Right cardiac atrium (tissue), 5 donors: Measurements from ENCODE around the gene PTP4A2. TPM values are rescaled to one million over a fixed set of nuclear protein-coding genes. Genes with fewer than 3 reads are reported as not detected.
A peak's percentile ranks its signal among the peaks of the same experiment; 100 is the strongest.
"Not testable (repeated sequence)": the region's sequence is repeated elsewhere in the genome, so short reads cannot be mapped to it uniquely, and the experiment has no call there.

Experiments used
- ATAC-seq, 2 donors: fragments of 200-7000 bp; cut with Tn5 transposase; one replicate each; pipeline versions ENCODE4 v1.8.0 to v1.9.1; 2020; ENCODE audit warnings: moderate library complexity in 2 of 2, mild to moderate bottlenecking in 1 of 2
- DNase-seq, 3 donors: peaks; one replicate each; pipeline ENCODE4 v3.0.0-alpha.2; 2020
- H3K27ac ChIP-seq: one replicate; pipeline ENCODE4 v1.5.1; 2013; ENCODE audit warnings: mild to moderate bottlenecking, low read length, control low read depth, moderate library complexity
- H3K27me3 ChIP-seq: one replicate; pipeline ENCODE4 v1.6.1; 2013; ENCODE audit not compliant: control insufficient read depth, insufficient read depth
- H3K4me1 ChIP-seq: one replicate; pipeline ENCODE4 v1.6.1; 2013; ENCODE audit warnings: low read length; ENCODE audit not compliant: control insufficient read depth, insufficient read depth
- H3K4me3 ChIP-seq: one replicate; pipeline ENCODE4 v1.5.1; 2013; ENCODE audit warnings: low read length, control low read depth
- H3K9me3 ChIP-seq: one replicate; pipeline ENCODE4 v1.6.1; 2013; ENCODE audit warnings: low read length; ENCODE audit not compliant: control insufficient read depth
- WGBS: extraction: QIAGEN DNeasy Blood & Tissue Kit; methylation state at CpG from one replicate; pipeline ENCODE4 v1.1.7; 2013; 5-methylcytosine and 5-hydroxymethylcytosine counted together
- intact Hi-C, 4 donors: fragments of 100-400 bp; cut with DNase I; formaldehyde crosslinking; loops; one replicate each; pipeline versions ENCODE4 v1.11.0 to v1.14.0; 2022 to 2023
- polyA plus RNA-seq: library from polyadenylated mRNA; stranded (reverse); fragments of 200-250 nt; gene quantifications from one replicate; pipeline ENCODE4 v1.2.3, GENCODE V29; 2013
- total RNA-seq, 4 donors: library from RNA; stranded (reverse); fragmentation: NEBNext Ultra II Directional; extraction: Animal tissue kit (Norgen Biotek cat#: 25700); gene quantifications; one replicate each; pipeline ENCODE4 v1.2.1, GENCODE V29; 2021
- donor health status: healthy with polysubstance abuse.
- donor health status: DM: no; HTN: yes; CAD: no.
- donor health status: DM: no; HTN: no; CAD: no.
- donor health status: DM: no; HTN: yes; CAD: no; lungs with severe emphysema.
- donor health status: DM: yes; HTN: yes; CAD: no.

Gene PTP4A2
- total and polyA plus RNA-seq, 5 donors: 158 to 558 (median 415) TPM

DNA sequence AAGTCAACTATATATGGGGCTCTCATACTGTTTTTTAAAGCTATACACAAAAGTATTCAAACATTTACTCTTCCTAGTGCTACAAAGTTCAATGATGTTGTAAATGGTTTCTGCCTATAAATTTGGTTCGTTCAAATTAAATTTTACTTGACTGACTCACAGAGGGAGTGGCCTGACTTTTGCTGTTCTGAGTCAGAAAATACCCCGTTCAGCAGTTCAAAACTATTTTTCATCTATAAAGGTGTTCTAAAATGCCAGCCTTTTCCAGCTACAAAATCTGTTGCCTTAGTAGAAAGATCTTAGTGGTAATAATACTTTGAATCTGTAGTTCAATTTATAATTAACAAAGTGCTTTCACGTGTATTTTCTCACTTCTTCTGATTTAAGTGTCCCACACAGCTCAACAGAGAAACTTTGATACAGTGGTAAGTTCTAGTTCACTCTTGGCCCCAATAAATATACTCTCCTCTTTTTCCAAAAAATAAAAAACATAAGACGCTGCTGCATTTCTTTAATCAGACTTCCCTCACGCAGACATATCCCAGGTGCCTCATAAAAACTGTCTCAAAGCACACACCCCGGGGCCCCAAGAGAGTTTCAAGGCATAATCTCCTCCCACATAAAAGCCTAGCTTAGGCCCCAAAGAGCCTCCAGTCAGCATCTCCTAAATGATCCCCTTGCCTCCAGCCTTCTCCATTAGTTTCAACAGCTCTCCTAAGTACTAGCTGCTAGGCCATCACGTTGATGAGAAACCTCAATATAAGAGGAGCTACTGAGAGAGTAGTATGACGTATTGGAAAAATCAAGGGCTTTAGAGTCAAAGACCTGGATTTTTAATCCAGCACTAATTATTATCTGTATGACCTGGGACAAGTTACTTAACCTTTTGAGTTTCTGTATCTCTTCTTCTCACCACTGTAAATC lies 3.2 kb downstream of the PTP4A2 start:
- DNase-seq: no peak
- intact Hi-C loops: no loop called here
- Histone ChIP-seq H3K27me3 (no peaks in the 10 kb centered on the region), H3K9me3 (no peaks in the 10 kb centered on the region), H3K4me3 (peak overlapping the region; percentile 33), H3K4me1 (peaks cover 12% of the 10 kb centered on the region), H3K27ac (peak overlapping the region; percentile 74)
- ATAC-seq: no peak
- 21% methylated on average over 8 of the region's 8 CpGs for WGBS

DNA sequence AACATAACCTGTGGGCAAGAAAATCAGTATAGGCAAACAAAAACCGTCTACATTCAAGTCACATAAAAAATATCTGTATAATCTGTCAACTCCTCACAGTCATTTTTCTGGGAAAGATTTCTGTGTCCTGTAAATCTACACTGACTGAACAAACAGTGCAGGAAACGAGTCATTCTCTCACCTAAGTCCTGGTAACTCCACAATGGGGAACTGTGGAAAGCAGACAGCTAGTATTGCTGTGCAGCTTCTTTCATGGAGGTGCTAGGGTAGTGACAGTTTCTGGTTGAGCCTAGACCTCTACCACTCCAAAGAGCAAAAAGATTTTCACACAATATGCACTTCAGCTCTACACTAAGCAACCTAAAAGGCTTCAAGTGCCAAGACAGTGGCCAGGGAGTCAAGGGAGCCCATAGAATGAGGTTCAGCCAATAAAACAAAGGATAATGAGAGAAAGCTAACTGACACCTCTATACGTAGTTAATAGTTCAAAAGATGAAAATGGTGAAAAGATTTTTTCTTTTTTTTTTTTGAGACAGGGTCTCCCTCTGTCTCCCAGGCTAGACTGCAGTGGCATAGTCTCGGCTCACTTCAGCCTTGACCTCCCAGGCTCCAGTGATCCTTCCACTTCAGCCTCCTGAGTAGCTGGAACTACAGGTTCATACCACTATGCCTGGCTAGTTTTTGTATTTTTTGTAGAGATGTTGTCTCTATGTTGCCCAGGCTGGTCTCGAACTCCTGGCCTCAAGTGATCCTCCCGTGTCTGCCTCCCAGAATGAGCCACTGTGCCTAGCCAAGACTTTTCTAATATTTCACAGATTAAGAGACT lies 5.5 kb downstream of the PTP4A2 start:
- Histone ChIP-seq H3K27me3 (no peaks in the 10 kb centered on the region), H3K27ac (peak overlapping the region; percentile 81), H3K9me3 (no peaks in the 10 kb centered on the region), H3K4me3 (no peak overlapping the region), H3K4me1 (peaks cover 10% of the 10 kb centered on the region)
- ATAC-seq (peak in 1 of 2 donors; percentile 28), DNase-seq (no peak)
- intact Hi-C loops: no loop called here
- 53% methylated on average over 6 of the region's 6 CpGs for WGBS

DNA sequence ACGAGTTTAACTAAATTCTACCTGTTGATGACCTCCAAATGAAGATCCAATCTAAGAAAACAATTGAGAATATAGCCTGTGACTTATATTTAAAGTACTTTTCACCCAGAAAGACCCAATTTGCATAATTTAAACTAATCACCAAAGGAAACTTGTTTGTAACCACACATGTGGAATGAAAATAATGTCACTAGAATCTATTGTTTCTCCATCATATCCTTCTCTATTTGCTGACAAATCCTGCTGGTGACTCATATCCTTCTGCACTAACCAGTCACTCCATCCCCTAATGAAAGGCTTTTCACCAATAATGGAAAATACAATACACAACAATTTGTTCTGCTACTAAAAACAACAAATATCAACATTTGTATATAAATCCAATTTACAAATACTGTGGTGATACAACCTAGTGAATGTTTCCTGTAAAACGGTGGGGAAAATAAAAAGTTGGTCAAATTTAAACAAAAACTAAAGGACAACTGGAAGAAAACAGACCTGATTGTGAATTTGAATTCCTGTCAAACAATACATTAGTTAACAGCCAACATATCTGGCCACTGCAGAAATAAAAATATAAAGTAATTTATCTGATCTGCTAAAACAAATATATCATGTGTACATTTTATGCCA lies 6.5 kb downstream of the PTP4A2 start:
- Histone ChIP-seq H3K27ac (no peak overlapping the region), H3K27me3 (no peaks in the 10 kb centered on the region), H3K9me3 (no peaks in the 10 kb centered on the region), H3K4me3 (no peak overlapping the region), H3K4me1 (peaks cover 10% of the 10 kb centered on the region)
- DNase-seq (no peak), ATAC-seq (peak in 1 of 2 donors; percentile 61)
- WGBS: 36% methylated on average over 2 of the region's 2 CpGs
- intact Hi-C loops: no loop called here

DNA sequence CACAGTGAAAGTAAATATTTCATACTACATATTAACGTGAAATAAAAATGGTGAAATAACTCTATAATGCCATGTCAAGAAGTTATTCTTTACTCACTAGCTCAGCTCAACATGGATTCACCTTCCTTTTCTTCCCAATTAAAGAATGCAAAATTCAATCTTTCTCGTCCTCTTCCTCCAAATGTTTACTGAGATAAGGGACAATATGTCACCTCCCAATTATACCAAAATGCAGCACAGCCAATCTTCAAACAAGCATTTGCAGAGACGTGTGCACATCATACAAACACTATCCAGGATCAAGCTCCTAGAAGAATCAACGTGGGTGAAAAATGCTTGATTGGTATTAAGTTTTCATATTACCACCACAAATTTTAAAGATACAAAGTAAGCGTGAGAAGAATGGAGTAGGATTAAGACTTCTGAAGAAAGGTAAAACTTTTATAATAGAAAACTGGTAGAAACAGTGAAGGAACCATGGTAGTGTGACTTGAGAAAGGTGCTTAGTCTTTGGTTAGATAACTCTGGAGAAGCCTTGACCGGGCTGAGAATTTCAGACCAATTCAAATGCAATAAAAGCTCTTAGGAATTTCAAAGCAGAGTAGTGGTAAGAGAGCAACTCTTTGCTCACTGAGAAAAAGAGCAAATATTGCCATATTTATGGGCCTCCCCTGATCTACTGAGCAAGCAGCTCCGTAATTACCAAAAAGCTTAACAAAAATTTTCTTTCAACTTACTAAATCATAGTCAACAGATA lies 7.2 kb downstream of the PTP4A2 start:
- no peak overlapping the region for H3K27ac ChIP-seq
- H3K4me3 ChIP-seq: no peak overlapping the region

DNA sequence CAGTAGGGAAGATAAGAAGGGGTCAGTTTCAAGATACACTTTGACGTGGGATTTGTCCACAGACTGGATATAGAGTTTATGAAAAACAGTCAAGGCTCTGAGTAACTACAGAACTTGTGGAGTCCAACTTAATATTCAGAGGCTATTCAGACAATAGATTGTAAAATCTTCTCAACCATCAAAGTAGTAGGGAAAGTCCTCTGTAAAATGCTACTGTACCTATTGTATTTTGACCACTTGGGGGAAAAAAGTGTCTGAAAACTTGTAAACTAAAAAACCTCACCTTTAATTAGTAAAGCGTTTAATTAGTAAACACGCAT lies 10.5 kb downstream of the PTP4A2 start:
- no peak overlapping the region for H3K4me3 ChIP-seq
- intact Hi-C loops: no loop called here
- ATAC-seq (peak in 1 of 2 donors; percentile 21), DNase-seq (no peak)
- H3K4me1 ChIP-seq: peaks cover 7% of the 10 kb centered on the region
- H3K27ac ChIP-seq: no peak overlapping the region
- WGBS: 77% methylated on average over 3 of the region's 3 CpGs
- no peaks in the 10 kb centered on the region for H3K27me3 ChIP-seq
- no peaks in the 10 kb centered on the region for H3K9me3 ChIP-seq

More for the DNA sequence above, 7.2 kb downstream of the PTP4A2 start:
- no peak for ATAC-seq
- 45% methylated on average over 7 of the region's 7 CpGs for WGBS
- intact Hi-C loops: no loop called here
- peaks cover 10% of the 10 kb centered on the region for H3K4me1 ChIP-seq
- H3K27me3 ChIP-seq: no peaks in the 10 kb centered on the region
- no peak for DNase-seq
- H3K9me3 ChIP-seq: no peaks in the 10 kb centered on the region

DNA sequence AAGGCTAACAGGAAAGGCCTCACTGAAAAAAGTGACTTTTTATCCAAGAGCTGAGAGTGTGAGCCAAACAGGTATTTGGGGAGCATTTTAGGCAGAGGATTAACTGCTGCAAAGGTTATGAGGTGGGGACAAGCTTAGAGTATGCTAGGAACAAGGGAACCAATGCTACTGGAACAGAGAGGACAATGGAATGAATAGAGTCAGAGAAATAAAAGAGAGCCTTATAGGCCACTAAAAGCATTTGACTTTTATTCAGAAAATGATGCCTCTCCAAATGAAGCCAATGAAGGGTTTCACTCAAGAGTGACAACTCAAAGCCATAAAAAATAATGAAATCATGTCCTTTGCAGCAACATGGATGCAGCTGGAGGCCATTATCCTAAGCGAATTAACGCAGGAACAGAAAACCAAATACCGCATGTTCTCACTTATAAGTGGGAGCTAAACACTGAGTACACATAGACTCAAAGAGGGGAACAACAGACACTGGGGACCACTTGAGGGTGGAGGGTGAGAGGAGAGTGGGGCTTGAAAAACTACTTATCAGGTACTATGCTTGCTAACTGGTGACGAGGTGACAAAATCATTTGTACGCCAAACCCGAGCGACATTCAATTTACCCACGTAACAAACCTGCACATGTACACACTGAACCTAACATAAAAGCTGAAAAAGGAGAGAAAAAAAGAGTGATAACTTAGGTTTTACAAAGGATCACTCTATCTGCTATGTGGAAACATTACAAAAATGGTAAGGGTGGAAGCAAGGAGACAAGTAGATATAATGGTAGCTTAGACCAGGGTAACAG lies 11.1 kb downstream of the PTP4A2 start:
- ATAC-seq (peak in 1 of 2 donors; percentile 33), DNase-seq (no peak)
- H3K9me3 ChIP-seq: no peaks in the 10 kb centered on the region
- no peak overlapping the region for H3K4me3 ChIP-seq
- intact Hi-C loops: no loop called here
- H3K27ac ChIP-seq: peak overlapping the region; percentile 75
- no peaks in the 10 kb centered on the region for H3K27me3 ChIP-seq
- WGBS: 66% methylated on average over 8 of the region's 8 CpGs
- H3K4me1 ChIP-seq: peaks cover 8% of the 10 kb centered on the region

DNA sequence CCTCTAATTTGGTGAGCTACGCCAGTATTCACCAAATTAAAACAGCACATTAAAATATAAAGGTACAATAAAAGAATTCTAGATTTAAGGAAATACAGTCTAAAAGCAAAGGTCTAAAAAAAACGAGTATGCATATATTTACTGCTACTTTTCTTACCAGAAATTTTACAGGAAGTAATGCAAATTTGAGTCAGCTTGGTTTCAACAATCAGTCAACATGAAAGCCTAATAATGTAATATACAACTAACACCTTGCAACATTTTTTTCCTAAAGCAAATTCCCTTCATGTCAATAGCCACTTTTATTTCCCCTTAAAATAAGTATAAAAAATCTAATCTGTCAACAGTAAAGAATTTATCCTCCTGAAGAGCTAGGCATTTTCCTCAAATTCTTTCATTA lies 11.9 kb downstream of the PTP4A2 start:
- peaks cover 8% of the 10 kb centered on the region for H3K4me1 ChIP-seq
- no peaks in the 10 kb centered on the region for H3K9me3 ChIP-seq
- no peaks in the 10 kb centered on the region for H3K27me3 ChIP-seq
- no peak for ATAC-seq
- WGBS: 67% methylated on average over 2 of the region's 2 CpGs
- H3K4me3 ChIP-seq: no peak overlapping the region
- intact Hi-C loops: no loop called here
- DNase-seq: no peak
- H3K27ac ChIP-seq: no peak overlapping the region

DNA sequence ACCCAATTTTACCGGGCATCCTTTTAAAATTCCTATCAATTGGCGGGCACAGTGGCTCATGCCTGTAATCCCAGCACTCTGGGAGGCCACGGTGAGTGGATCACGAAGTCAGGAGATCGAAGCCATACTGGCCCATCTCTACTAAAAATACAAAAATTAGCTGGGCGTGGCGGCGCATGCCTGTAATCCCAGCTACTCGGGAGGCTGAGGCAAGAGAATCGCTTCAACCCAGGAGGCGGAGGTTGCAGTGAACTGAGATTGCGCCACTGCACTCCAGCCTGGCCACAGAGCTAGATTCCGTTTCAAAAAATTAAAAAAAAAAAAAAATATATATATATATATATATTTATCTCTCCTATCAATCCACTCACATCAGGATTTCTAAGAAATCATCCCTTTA lies 12.3 kb downstream of the PTP4A2 start:
- H3K4me3 ChIP-seq, H3K9me3 ChIP-seq, H3K27ac ChIP-seq, DNase-seq, ATAC-seq, intact Hi-C loops, H3K27me3 ChIP-seq, H3K4me1 ChIP-seq: not testable (repeated sequence)
- 91% methylated on average over 13 of the region's 13 CpGs for WGBS

DNA sequence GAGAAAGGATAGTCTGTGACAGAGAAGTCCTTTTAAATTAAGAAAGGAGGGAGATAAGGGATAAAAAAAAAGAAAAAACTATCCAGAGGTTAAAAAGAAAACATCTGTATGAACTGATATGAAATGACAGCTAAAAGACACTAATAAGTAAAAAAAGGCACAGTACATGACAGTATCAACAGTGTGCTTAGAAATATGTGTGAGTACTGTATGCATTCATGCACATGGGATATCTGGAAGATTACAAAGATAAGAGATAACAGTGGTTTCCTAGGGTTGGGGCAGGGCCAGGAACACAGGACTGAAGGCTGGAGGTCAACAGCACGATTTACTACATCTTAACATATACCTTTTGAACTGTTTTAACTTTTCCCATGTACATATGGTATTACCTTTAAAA lies 13.3 kb downstream of the PTP4A2 start:
- no peaks in the 10 kb centered on the region for H3K27me3 ChIP-seq
- intact Hi-C loops: no loop called here
- WGBS: 16% methylated on average over 1 of the region's 1 CpG
- no peaks in the 10 kb centered on the region for H3K9me3 ChIP-seq
- no peak overlapping the region for H3K27ac ChIP-seq
- peaks cover 8% of the 10 kb centered on the region for H3K4me1 ChIP-seq
- DNase-seq (no peak), ATAC-seq (no peak)
- no peak overlapping the region for H3K4me3 ChIP-seq
